A673 (cell line): ENCODE data around the gene HPS4. TPM values are rescaled to one million over a fixed set of nuclear protein-coding genes. Genes with fewer than 3 reads are reported as not detected.

Source experiments
- BruUV-seq: library from RNA; stranded (reverse); fragments of 400-500 nt; replicated peaks from 2 replicates; lab custom pipeline; 2021; lab: Mats Ljungman, UMichigan
- CTCF ChIA-PET: fragments of 300-600 bp; sonication (Branson Sonifier 250); formaldehyde crosslinking; loops from one replicate; lab custom pipeline; 2022; ENCODE audit warnings: antibody characterized with exemption; lab: Charles Lee
- POLR2A ChIA-PET: fragments of 300-600 bp; sonication (Branson Sonifier 250); formaldehyde crosslinking; loops from one replicate; lab custom pipeline; 2022; ENCODE audit warnings: antibody characterized with exemption; ENCODE audit not compliant: low non-redundant PET; lab: Charles Lee
- DNase-seq: peaks from one replicate; pipeline ENCODE4 v3.0.0-alpha.2; 2015; ENCODE audit warnings: low spot score
- H3K27ac ChIP-seq: fragments of 200-600 bp; sonication (generic); 2 replicates; pipeline ENCODE4 v1.5.1; 2016; ENCODE audit warnings: mixed run types, low read depth, mild to moderate bottlenecking, mixed read lengths, antibody characterized with exemption, low read length; ENCODE audit not compliant: poor library complexity, severe bottlenecking
- H3K27me3 ChIP-seq: fragments of 200-600 bp; sonication (generic); replicated peaks from 2 replicates; pipeline ENCODE4 v1.6.1; 2017; ENCODE audit warnings: mixed run types, low read depth, mild to moderate bottlenecking, mixed read lengths, antibody characterized with exemption, low read length; ENCODE audit not compliant: insufficient read depth, poor library complexity
- H3K36me3 ChIP-seq: fragments of 200-600 bp; sonication (generic); 2 replicates; pipeline ENCODE4 v1.6.1; 2016; ENCODE audit warnings: mixed run types, mild to moderate bottlenecking, mixed read lengths, antibody characterized with exemption, low read length; ENCODE audit not compliant: insufficient read depth, poor library complexity, severe bottlenecking
- H3K4me1 ChIP-seq: fragments of 200-600 bp; sonication (generic); 2 replicates; pipeline ENCODE4 v1.6.1; 2017; ENCODE audit warnings: mixed run types, mild to moderate bottlenecking, mixed read lengths, antibody characterized with exemption, low read length; ENCODE audit not compliant: insufficient read depth, poor library complexity, severe bottlenecking
- H3K4me3 ChIP-seq: fragments of 200-600 bp; sonication (generic); 2 replicates; pipeline ENCODE4 v1.5.1; 2016; ENCODE audit warnings: low read depth, mixed run types, mild to moderate bottlenecking, mixed read lengths, low read length; ENCODE audit not compliant: poor library complexity, severe bottlenecking
- H3K9me3 ChIP-seq: fragments of 200-600 bp; sonication (generic); 2 replicates; pipeline ENCODE4 v1.6.1; 2016; ENCODE audit warnings: mixed run types, low read depth, mild to moderate bottlenecking, mixed read lengths, antibody characterized with exemption, low read length; ENCODE audit not compliant: poor library complexity, severe bottlenecking
- CTCF ChIP-seq: fragments of 300-800, 200-600 bp; sonication (generic); conservative IDR thresholded peaks from 2 replicates; pipeline ENCODE4 v1.5.1; 2017; ENCODE audit warnings: low read depth, mild to moderate bottlenecking, antibody characterized with exemption, low read length, moderate library complexity, mixed read lengths
- EZH2 ChIP-seq: fragments of 200-600 bp; sonication (generic); IDR thresholded peaks from 2 replicates; pipeline ENCODE4 v1.6.1; 2017; ENCODE audit warnings: borderline replicate concordance, low read depth, mild to moderate bottlenecking, mixed read lengths, antibody characterized with exemption, low read length; ENCODE audit not compliant: poor library complexity, severe bottlenecking
- intact Hi-C: fragments of 100-400 bp; cut with micrococcal nuclease; formaldehyde crosslinking; loops from one replicate; pipeline ENCODE4 v1.10.0; 2022; ENCODE audit not compliant: unreplicated experiment
- total RNA-seq: library from RNA; stranded (reverse); gene quantifications from 2 replicates; pipeline ENCODE4 v1.2.3, GENCODE V29; 2021

The HPS4 gene
- total RNA-seq, 1 experiment from 2014 or later = 47.9 TPM

GRCh38 chr22:26460202-26460601, 23.4 kb downstream of the HPS4 start:
- BruUV-seq = no TSS peak
- no peak overlapping the region for H3K4me3 ChIP-seq
- H3K4me1 ChIP-seq = no peaks in the 10 kb centered on the region
- no peak for DNase-seq
- ChIA-PET CTCF (interaction anchor here (1.2 to 3.2 kb wide), 2 partner anchors 62 to 96 kb away, joined by 3 to 13 read pairs; no protein-coding TSS in a partner anchor), POLR2A (no interaction called here)
- intact Hi-C loops = no loop called here
- no peak overlapping the region for H3K27ac ChIP-seq
- no peaks in the 10 kb centered on the region for H3K9me3 ChIP-seq
- H3K27me3 ChIP-seq = no peaks in the 10 kb centered on the region
- TF ChIP-seq CTCF (no peak), EZH2 (no peak)
- peaks cover 60% of the 10 kb centered on the region for H3K36me3 ChIP-seq

DNA sequence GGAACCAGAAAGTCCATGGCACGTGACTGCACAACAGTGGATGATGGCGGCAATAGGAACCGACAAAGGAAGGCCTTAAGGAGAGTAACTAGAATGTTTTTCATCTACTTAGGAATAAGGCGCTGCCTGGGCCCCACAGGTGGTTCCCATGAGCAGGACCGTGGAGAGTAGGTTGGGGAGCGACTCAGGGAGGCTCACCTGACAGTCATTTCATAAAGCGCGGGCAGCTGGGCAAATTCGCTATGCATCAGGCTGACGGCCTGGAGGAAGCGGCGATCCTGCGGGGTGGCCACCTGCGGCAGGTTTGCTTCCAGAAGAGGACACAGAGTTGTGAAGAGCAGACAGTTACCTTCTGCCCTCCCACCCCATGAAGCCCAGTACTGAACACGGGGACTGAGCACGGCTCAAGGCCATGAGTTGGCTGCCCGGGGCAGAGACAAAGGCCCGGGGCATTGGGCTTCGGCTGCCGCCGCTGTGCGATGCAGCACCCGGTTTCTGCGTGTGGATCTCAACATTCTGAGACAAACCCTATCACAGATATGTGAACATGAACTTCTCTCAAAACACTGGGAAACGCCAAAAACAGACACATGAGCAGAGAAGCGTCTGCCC, 25.8 kb downstream of the HPS4 start:
- peaks cover 45% of the 10 kb centered on the region for H3K36me3 ChIP-seq
- POLR2A ChIA-PET = no interaction called here
- CTCF ChIA-PET = no interaction called here

GRCh38 chr22:26453812-26454500, 29.6 kb downstream of the HPS4 start:
- Histone ChIP-seq H3K36me3 (peaks cover 41% of the 10 kb centered on the region), H3K4me1 (peaks cover 11% of the 10 kb centered on the region), H3K27me3 (no peaks in the 10 kb centered on the region), H3K4me3 (no peak overlapping the region), H3K9me3 (no peaks in the 10 kb centered on the region), H3K27ac (no peak overlapping the region)
- TF ChIP-seq CTCF = no peak
- TF ChIP-seq EZH2 = no peak
- no TSS peak for BruUV-seq
- ChIA-PET CTCF (no interaction called here), POLR2A (no interaction called here)
- intact Hi-C loops = no loop called here
- no peak for DNase-seq

More for the DNA sequence above, 25.8 kb downstream of the HPS4 start:
- H3K9me3 ChIP-seq = no peaks in the 10 kb centered on the region
- H3K27ac ChIP-seq = no peak overlapping the region
- no peaks in the 10 kb centered on the region for H3K27me3 ChIP-seq
- DNase-seq = no peak
- no TSS peak for BruUV-seq
- no peak for TF ChIP-seq CTCF
- TF ChIP-seq EZH2 = no peak
- no peaks in the 10 kb centered on the region for H3K4me1 ChIP-seq
- no peak overlapping the region for H3K4me3 ChIP-seq
- intact Hi-C loops = no loop called here
